Upper lobe of right lung (tissue), 1 donor: ENCODE results near the gene PHYH. TPM values are rescaled to one million over a fixed set of nuclear protein-coding genes. Genes with fewer than 3 reads are reported as not detected.

Experiments
- ATAC-seq: fragments of 200-7000 bp; cut with Tn5 transposase; one replicate; pipeline ENCODE4 v1.9.1; 2020; ENCODE audit warnings: mild to moderate bottlenecking, moderate library complexity
- DNase-seq: peaks from one replicate; pipeline ENCODE4 v3.0.0-alpha.2; 2020
- H3K27ac ChIP-seq: fragments of 200-600 bp; one replicate; pipeline ENCODE4 v1.8.0; 2022
- H3K27me3 ChIP-seq: fragments of 200-600 bp; one replicate; pipeline ENCODE4 v1.8.0; 2022; ENCODE audit warnings: mild to moderate bottlenecking
- H3K36me3 ChIP-seq: fragments of 200-600 bp; one replicate; pipeline ENCODE4 v1.8.0; 2022
- H3K4me1 ChIP-seq: fragments of 200-600 bp; one replicate; pipeline ENCODE4 v1.8.0; 2022
- H3K4me3 ChIP-seq: fragments of 200-600 bp; one replicate; pipeline ENCODE4 v1.8.0; 2022; ENCODE audit warnings: mild to moderate bottlenecking
- H3K9me3 ChIP-seq: fragments of 200-600 bp; one replicate; pipeline ENCODE4 v1.8.0; 2022
- CTCF ChIP-seq: fragments of 200-600 bp; IDR thresholded peaks from one replicate; pipeline ENCODE4 v1.8.0; 2022; ENCODE audit warnings: antibody characterized with exemption
- intact Hi-C: fragments of 100-400 bp; cut with DNase I; formaldehyde crosslinking; loops from one replicate; pipeline ENCODE4 v1.11.0; 2022
- long read RNA-seq: library from polyadenylated mRNA; unstranded; transcript quantifications from one replicate; pipeline ENCODE4 v2.0.0, GENCODE V29; 2021
- total RNA-seq: library from RNA; stranded (reverse); fragmentation: NEBNext Ultra II Directional; extraction: Animal tissue kit (Norgen Biotek cat#: 25700); gene quantifications from one replicate; pipeline ENCODE4 v1.2.1, GENCODE V29; 2021
- donor health status: DM: no; HTN: yes; CAD: no; lungs with severe emphysema.

The PHYH gene
- 29.6 TPM for total RNA-seq
- long read RNA-seq, transcript PHYH-201 (9 exons, 1,577 nt): major isoform, 45 of 54 reads
- long read RNA-seq, partial matches to known transcripts: 0 of 54 reads
- long read RNA-seq, other reads (novel, unspliced or antisense): 8 of 54 reads

GRCh38 chr10:13299437-13300287, at the start of gene PHYH:
Gene PHYH, minus strand, starts transcription at chr10:13300064. Its CDS starts 22 bp downstream, at chr10:13300042.
- H3K27me3 ChIP-seq: no peaks in the 10 kb centered on the region
- peaks cover 10% of the 10 kb centered on the region for H3K36me3 ChIP-seq
- H3K27ac ChIP-seq: peak within 1 kb of the TSS; percentile 99
- peak within 1 kb of the TSS; percentile 84 for H3K4me3 ChIP-seq
- intact Hi-C loops: no loop called here
- ATAC-seq: peak; percentile 92
- no peak for TF ChIP-seq CTCF
- peaks cover 4% of the 10 kb centered on the region for H3K4me1 ChIP-seq
- peak; percentile 96 for DNase-seq
- no peaks in the 10 kb centered on the region for H3K9me3 ChIP-seq

DNA sequence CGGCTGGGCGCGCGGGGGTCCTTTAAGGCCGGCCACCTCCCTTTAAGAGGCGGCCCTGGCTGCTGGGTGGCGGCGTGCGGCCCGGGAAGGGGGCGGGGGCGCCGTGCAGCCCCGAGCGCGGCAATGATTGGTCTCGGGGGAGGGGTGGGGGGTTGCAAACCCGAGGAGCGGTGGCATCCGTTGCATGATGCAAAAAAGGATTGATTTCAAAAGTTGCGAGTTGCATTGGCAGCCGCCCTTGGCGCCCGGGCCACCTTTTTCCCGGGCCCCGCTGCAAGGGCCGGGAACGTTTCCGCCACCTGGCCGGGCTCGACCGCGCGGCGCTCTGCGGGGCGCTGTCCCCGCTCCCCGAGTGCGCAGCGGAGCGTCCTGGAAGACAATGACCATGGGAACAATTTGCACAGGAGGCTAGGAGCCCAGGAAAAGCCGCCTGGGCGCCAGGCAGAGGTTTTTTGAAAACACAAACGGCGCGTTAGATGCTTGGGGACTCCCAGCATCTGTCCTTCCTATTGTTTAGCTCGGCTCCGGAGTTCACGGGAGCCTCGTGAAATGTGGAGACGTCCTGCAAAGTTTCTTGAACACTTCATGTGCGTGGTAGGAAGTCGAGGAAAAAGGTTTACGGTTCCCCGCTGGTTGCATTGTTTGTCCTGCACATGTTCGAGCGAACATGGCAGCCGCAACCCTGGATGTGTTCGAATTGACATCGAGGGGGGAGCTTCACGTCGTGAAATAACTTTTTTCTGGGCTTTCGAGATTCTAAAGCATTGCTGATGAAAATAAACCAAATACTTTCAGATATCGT, 48.6 kb upstream of the PHYH start, which contains the start of gene SEPHS1:
Gene SEPHS1 (minus strand): TSS at position 78 of the 802 bp plus-strand sequence. CDS start 3,343 bp downstream, outside the sequence.
- DNase-seq (peak; percentile 89), ATAC-seq (peak; percentile 80)
- Histone ChIP-seq H3K27me3 (no peaks in the 10 kb centered on the region), H3K36me3 (no peaks in the 10 kb centered on the region), H3K4me1 (peaks cover 29% of the 10 kb centered on the region), H3K27ac (peak within 1 kb of the TSS; percentile 93), H3K9me3 (no peaks in the 10 kb centered on the region), H3K4me3 (peak within 1 kb of the TSS; percentile 75)
- intact Hi-C loops: no loop called here
- TF ChIP-seq CTCF: peak; percentile 8

- H3K4me3 ChIP-seq: peak overlapping the region; percentile 75
- H3K27ac ChIP-seq: peak overlapping the region; percentile 93
- ATAC-seq: peak; percentile 87
- no peaks in the 10 kb centered on the region for H3K27me3 ChIP-seq
- DNase-seq: peak; percentile 94
- TF ChIP-seq CTCF: no peak
- no peaks in the 10 kb centered on the region for H3K36me3 ChIP-seq
- no peaks in the 10 kb centered on the region for H3K9me3 ChIP-seq
- intact Hi-C loops: no loop called here
- peaks cover 29% of the 10 kb centered on the region for H3K4me1 ChIP-seq
These were observed 47.8 kb upstream of the PHYH start for GRCh38 chr10:13347500-13348156.

DNA sequence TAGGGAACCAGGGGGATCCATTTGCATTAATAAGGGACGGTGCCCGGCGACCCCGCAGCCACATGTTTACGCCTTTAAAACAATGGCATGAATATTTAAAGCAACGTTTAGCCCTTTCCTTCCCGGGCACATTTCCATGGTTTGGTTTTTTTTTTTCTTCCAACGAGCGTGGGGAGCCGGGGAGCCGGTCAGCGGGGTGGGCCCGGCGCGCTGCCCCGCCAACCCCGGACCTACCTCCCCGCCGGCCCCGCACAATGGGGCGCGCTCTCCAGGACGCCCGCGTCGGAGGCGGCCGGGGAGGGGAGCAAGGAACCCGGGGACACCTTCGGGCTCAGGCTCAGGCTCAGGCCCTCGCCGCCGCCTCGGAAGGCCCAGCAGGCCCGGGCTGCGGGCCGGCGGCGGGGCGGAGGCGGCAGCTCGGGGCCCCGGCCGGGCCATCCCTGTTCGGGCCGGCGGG, 47.2 kb upstream of the PHYH start:
- no peaks in the 10 kb centered on the region for H3K36me3 ChIP-seq
- no peak for TF ChIP-seq CTCF
- no peaks in the 10 kb centered on the region for H3K27me3 ChIP-seq
- ATAC-seq (no peak), DNase-seq (no peak)
- peak overlapping the region; percentile 93 for H3K27ac ChIP-seq
- peaks cover 29% of the 10 kb centered on the region for H3K4me1 ChIP-seq
- no peaks in the 10 kb centered on the region for H3K9me3 ChIP-seq
- intact Hi-C loops: no loop called here
- H3K4me3 ChIP-seq: peak overlapping the region; percentile 75
